Liver (tissue), 9 donors: Measurements from ENCODE around the gene PEX11A. TPM values are rescaled to one million over a fixed set of nuclear protein-coding genes. Genes with fewer than 3 reads are reported as not detected.

Source experiments
- DNase-seq: peaks from one replicate; pipeline ENCODE4 v3.0.0-alpha.2; 2017; ENCODE audit warnings: low spot score
- H3K27ac ChIP-seq, 2 donors: one replicate each; pipeline ENCODE4 v1.7.0; 2013; ENCODE audit warnings: inconsistent platforms in 2 of 2, low read length in 2 of 2, control low read depth in 1 of 2, low read depth in 1 of 2, mild to moderate bottlenecking in 1 of 2
- H3K27me3 ChIP-seq, 4 donors: one replicate each; pipeline versions ENCODE4 v1.6.1 to v1.7.0; 2013; ENCODE audit warnings: low read length in 3 of 4, inconsistent platforms in 1 of 4, mild to moderate bottlenecking in 1 of 4, moderate library complexity in 1 of 4; ENCODE audit not compliant: control insufficient read depth in 4 of 4, insufficient read depth in 4 of 4
- H3K36me3 ChIP-seq, 4 donors: one replicate each; pipeline versions ENCODE4 v1.6.1 to v1.7.0; 2013; ENCODE audit warnings: low read length in 3 of 4, mild to moderate bottlenecking in 3 of 4, low read depth in 1 of 4, moderate library complexity in 1 of 4; ENCODE audit not compliant: control insufficient read depth in 4 of 4, insufficient read depth in 3 of 4
- H3K4me1 ChIP-seq, 4 donors: one replicate each; pipeline versions ENCODE4 v1.6.1 to v1.7.0; 2013; ENCODE audit warnings: low read length in 3 of 4, mild to moderate bottlenecking in 3 of 4, moderate library complexity in 1 of 4; ENCODE audit not compliant: control insufficient read depth in 4 of 4, insufficient read depth in 4 of 4
- H3K4me3 ChIP-seq, 3 donors: one replicate each; pipeline versions ENCODE4 v1.6.1 to v1.7.0; 2013; ENCODE audit warnings: low read length in 3 of 3, control low read depth in 1 of 3, low read depth in 1 of 3, mild to moderate bottlenecking in 1 of 3
- H3K9ac ChIP-seq, 2 donors: one replicate each; pipeline ENCODE4 v1.7.0; 2013; ENCODE audit warnings: low read length in 2 of 2, mild to moderate bottlenecking in 2 of 2, moderate library complexity in 2 of 2, control low read depth in 1 of 2, low read depth in 1 of 2
- H3K9me3 ChIP-seq, 4 donors: one replicate each; pipeline versions ENCODE4 v1.6.1 to v1.7.0; 2013; ENCODE audit warnings: low read length in 3 of 4; ENCODE audit not compliant: control insufficient read depth in 4 of 4
- ATF3 ChIP-seq: IDR thresholded peaks from 2 replicates; pipeline ENCODE4 v1.6.1; 2016; ENCODE audit warnings: antibody characterized with exemption
- EGR1 ChIP-seq, 2 donors: IDR thresholded peaks; 2 replicates each; pipeline ENCODE4 v1.6.1; 2016 to 2018; ENCODE audit warnings: antibody characterized with exemption in 2 of 2, low read depth in 2 of 2
- FOXA1 ChIP-seq: IDR thresholded peaks from 2 replicates; pipeline ENCODE4 v1.6.1; 2016; ENCODE audit warnings: antibody characterized with exemption
- FOXA2 ChIP-seq: IDR thresholded peaks from 2 replicates; pipeline ENCODE4 v1.6.1; 2016; ENCODE audit warnings: antibody characterized with exemption
- GABPA ChIP-seq, 2 donors: IDR thresholded peaks in 1 of 2; conservative IDR thresholded peaks in 1 of 2; 2 replicates each; pipeline ENCODE4 v1.6.1; 2016; ENCODE audit warnings: antibody characterized with exemption in 2 of 2, mild to moderate bottlenecking in 1 of 2, moderate library complexity in 1 of 2
- JUND ChIP-seq, 2 donors: IDR thresholded peaks; 2 replicates each; pipeline ENCODE4 v1.6.1; 2016; ENCODE audit warnings: antibody characterized with exemption in 2 of 2
- MAX ChIP-seq: IDR thresholded peaks from 2 replicates; pipeline ENCODE4 v1.6.1; 2016; ENCODE audit warnings: antibody characterized with exemption
- NR2F2 ChIP-seq: IDR thresholded peaks from 2 replicates; pipeline ENCODE4 v1.6.1; 2016; ENCODE audit warnings: antibody characterized with exemption
- RAD21 ChIP-seq, 2 donors: IDR thresholded peaks; 2 replicates each; pipeline ENCODE4 v1.6.1; 2016; ENCODE audit warnings: antibody characterized with exemption in 2 of 2, mild to moderate bottlenecking in 2 of 2
- REST ChIP-seq: IDR thresholded peaks from 2 replicates; pipeline ENCODE4 v1.6.1; 2016; ENCODE audit warnings: antibody characterized with exemption, mild to moderate bottlenecking
- RXRA ChIP-seq, 2 donors: IDR thresholded peaks; 2 replicates each; pipeline ENCODE4 v1.6.1; 2017 to 2018; ENCODE audit warnings: antibody characterized with exemption in 2 of 2, mild to moderate bottlenecking in 1 of 2
- SP1 ChIP-seq: IDR thresholded peaks from 2 replicates; pipeline ENCODE4 v1.6.1; 2018; ENCODE audit warnings: antibody characterized with exemption, mild to moderate bottlenecking
- TAF1 ChIP-seq: conservative IDR thresholded peaks from 2 replicates; pipeline ENCODE4 v1.6.1; 2016; ENCODE audit warnings: antibody characterized with exemption, mild to moderate bottlenecking
- WGBS: extraction: QIAGEN DNeasy Blood & Tissue Kit; methylation state at CpG from one replicate; pipeline ENCODE4 v1.1.7; 2013; 5-methylcytosine and 5-hydroxymethylcytosine counted together
- polyA plus RNA-seq, 2 donors: library from polyadenylated mRNA; stranded (reverse) in 1 of 2; unstranded in 1 of 2; fragments of 200-250 nt in 1 of 2; fragments of >200 nt in 1 of 2; fragmentation: Nextera tagmentation in 1 of 2; extraction: Ambion mirVana in 1 of 2; gene quantifications; one replicate each; pipeline versions ENCODE4 v1.2.1 to v1.2.3, GENCODE V29; 2013 to 2015
- total RNA-seq, 2 donors: library from RNA; depleted of rRNA; stranded (reverse); fragments of >200 nt; gene quantifications; one replicate each; pipeline ENCODE4 v1.2.3, GENCODE V29; 2014
- TF ChIP-seq, protein P1 (sequence below): fragments of 150-350 bp; IDR thresholded peaks from 2 replicates; pipeline ENCODE4 v1.5.1; 2017; ENCODE audit warnings: improper control_type of control experiment, low read depth, low read length; ENCODE audit not compliant: missing input control
- donor health status: healthy.
- donor health status: healthy.
- donor health status: healthy.
- donor health status: healthy.
- donor health status: healthy.

The PEX11A gene
- total and polyA plus RNA-seq, 4 donors: 6.6 to 47.9 (median 24.3) TPM

DNA sequence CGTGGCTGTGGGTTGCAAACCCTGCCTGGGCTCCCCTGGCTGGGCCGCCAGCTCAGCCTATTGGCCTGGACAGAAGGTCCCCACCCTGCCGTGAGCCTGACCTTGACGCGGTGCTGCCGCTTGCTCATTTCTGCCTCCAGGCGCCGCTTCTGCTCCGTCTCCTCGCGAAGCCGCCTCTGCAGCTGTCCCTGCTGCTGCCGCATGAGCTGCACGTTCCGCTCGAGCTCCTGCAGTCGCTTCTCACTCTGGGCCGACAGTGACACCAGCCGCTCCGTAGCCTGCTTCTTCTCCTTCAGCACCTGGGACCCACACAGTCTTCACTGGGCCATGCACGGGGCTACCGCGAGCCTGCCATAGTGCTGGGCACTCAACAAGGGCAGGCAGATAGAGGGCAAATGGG is 57.0 kb downstream of the PEX11A start:
- no peaks in the 10 kb centered on the region for H3K36me3 ChIP-seq
- no peaks in the 10 kb centered on the region for H3K27me3 ChIP-seq
- WGBS: 94% methylated on average over 23 of the region's 23 CpGs
- TF ChIP-seq RAD21 (IDR thresholded peaks at IDR 0.05) (no peak), MAX (no peak)
- H3K27ac ChIP-seq: no peak overlapping the region
- no peak overlapping the region for H3K9ac ChIP-seq
- peak; percentile 24 for DNase-seq
- H3K9me3 ChIP-seq: no peaks in the 10 kb centered on the region
- no peak overlapping the region for H3K4me3 ChIP-seq
- no peaks in the 10 kb centered on the region for H3K4me1 ChIP-seq

GRCh38 chr15:89632563-89633430 is 57.8 kb downstream of the PEX11A start:
- DNase-seq: peak; percentile 29

DNA sequence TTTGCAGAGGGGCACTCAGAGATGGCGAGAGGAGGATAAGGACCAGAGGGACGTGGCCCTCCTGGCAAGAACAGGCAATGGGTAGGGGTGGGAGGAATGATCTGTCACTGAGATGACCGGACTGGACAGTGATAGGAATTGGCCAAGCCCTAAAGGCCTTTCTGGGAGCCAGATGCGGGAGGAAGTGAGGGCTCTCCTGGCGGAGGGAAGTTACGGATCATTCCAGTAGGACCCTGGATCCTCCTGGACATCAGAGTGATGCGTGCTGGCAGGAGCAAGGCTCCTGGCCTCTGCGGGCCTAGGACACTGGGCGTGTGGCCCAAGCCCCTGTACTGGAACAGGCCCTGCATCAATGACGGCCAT is 58.7 kb downstream of the PEX11A start:
- Histone ChIP-seq H3K4me3 (no peak overlapping the region), H3K9ac (no peak overlapping the region), H3K27me3 (no peaks in the 10 kb centered on the region), H3K4me1 (no peaks in the 10 kb centered on the region), H3K9me3 (no peaks in the 10 kb centered on the region), H3K36me3 (no peaks in the 10 kb centered on the region), H3K27ac (no peak overlapping the region)
- no peak for DNase-seq
- WGBS: 89% methylated on average over 10 of the region's 10 CpGs
- TF ChIP-seq RAD21 (IDR thresholded peaks at IDR 0.05) (no peak), TAF1 (no peak), EGR1 (IDR thresholded peaks at IDR 0.05; ENCODE audit: low read depth in 2 of 2) (no peak), FOXA1 (no peak), ATF3 (no peak), MAX (no peak), JUND (IDR thresholded peaks at IDR 0.05) (no peak), RXRA (IDR thresholded peaks at IDR 0.05) (no peak)
- TF ChIP-seq, protein P1, sequence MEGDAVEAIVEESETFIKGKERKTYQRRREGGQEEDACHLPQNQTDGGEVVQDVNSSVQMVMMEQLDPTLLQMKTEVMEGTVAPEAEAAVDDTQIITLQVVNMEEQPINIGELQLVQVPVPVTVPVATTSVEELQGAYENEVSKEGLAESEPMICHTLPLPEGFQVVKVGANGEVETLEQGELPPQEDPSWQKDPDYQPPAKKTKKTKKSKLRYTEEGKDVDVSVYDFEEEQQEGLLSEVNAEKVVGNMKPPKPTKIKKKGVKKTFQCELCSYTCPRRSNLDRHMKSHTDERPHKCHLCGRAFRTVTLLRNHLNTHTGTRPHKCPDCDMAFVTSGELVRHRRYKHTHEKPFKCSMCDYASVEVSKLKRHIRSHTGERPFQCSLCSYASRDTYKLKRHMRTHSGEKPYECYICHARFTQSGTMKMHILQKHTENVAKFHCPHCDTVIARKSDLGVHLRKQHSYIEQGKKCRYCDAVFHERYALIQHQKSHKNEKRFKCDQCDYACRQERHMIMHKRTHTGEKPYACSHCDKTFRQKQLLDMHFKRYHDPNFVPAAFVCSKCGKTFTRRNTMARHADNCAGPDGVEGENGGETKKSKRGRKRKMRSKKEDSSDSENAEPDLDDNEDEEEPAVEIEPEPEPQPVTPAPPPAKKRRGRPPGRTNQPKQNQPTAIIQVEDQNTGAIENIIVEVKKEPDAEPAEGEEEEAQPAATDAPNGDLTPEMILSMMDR: no peak

More at GRCh38 chr15:89632563-89633430, 57.8 kb downstream of the PEX11A start:
- 96% methylated on average over 18 of the region's 18 CpGs for WGBS
- no peaks in the 10 kb centered on the region for H3K4me1 ChIP-seq
- TF ChIP-seq NR2F2 (no peak), REST (no peak), TAF1 (no peak), GABPA (IDR thresholded peaks at IDR 0.05 in 1 of 2, conservative IDR thresholded peaks at IDR 0.05 in 1 of 2) (no peak), RXRA (IDR thresholded peaks at IDR 0.05) (no peak), JUND (IDR thresholded peaks at IDR 0.05) (no peak), EGR1 (IDR thresholded peaks at IDR 0.05; ENCODE audit: low read depth in 2 of 2) (no peak), SP1 (no peak), FOXA1 (no peak), FOXA2 (no peak), ATF3 (no peak)
- H3K27ac ChIP-seq: no peak overlapping the region
- no peaks in the 10 kb centered on the region for H3K27me3 ChIP-seq
- H3K36me3 ChIP-seq: no peaks in the 10 kb centered on the region
- H3K9me3 ChIP-seq: no peaks in the 10 kb centered on the region
- H3K4me3 ChIP-seq: no peak overlapping the region
- H3K9ac ChIP-seq: no peak overlapping the region
